HCT116 (cell line): ENCODE data around the gene GMDS. TPM values are rescaled to one million over a fixed set of nuclear protein-coding genes. Genes with fewer than 3 reads are reported as not detected.

ENCODE experiments used
- ATAC-seq: fragments of 200-7000 bp; cut with Tn5 transposase; 2 replicates; pipeline ENCODE4 v1.9.1; 2020; ENCODE audit warnings: mild to moderate bottlenecking, moderate library complexity
- BruUV-seq: library from RNA; stranded (reverse); fragments of 400-500 nt; replicated peaks from 2 replicates; lab custom pipeline; 2021; lab: Mats Ljungman, UMichigan
- CTCF ChIA-PET: fragments of 300-600 bp; sonication (Branson Sonifier 250); formaldehyde crosslinking; loops from one replicate; lab custom pipeline; 2021; ENCODE audit warnings: antibody characterized with exemption; lab: Charles Lee
- POLR2A ChIA-PET: fragments of 300-600, 350-600 bp; sonication (Branson Sonifier 250); formaldehyde crosslinking; loops from one replicate; lab custom pipeline; 2021; ENCODE audit warnings: antibody characterized with exemption; lab: Charles Lee
- RAD21 ChIA-PET, 2 experiments: fragments of 300-600 bp; sonication (Branson Sonifier 250); formaldehyde crosslinking; loops; one replicate each; lab custom pipeline; 2023; ENCODE audit warnings: low total read pairs in 2 of 2; ENCODE audit not compliant: uncharacterized antibody in 2 of 2, unreplicated experiment in 2 of 2, low non-redundant PET in 1 of 2; lab: Charles Lee
- DNase-seq: peaks from one replicate; pipeline ENCODE4 v3.0.0-alpha.2; 2010; ENCODE audit warnings: low read depth, low spot score
- H2AFZ ChIP-seq: fragments of 200-600 bp; shearing (Covaris generic), sonication (generic); 2 replicates; pipeline ENCODE4 v1.6.1; 2017; ENCODE audit warnings: low read depth, mixed run types, mixed read lengths, antibody characterized with exemption, low read length; ENCODE audit not compliant: poor library complexity, severe bottlenecking
- H3K27ac ChIP-seq: 2 replicates; pipeline ENCODE4 v1.5.1; 2012; ENCODE audit warnings: low read depth, low read length
- H3K27me3 ChIP-seq: fragments of 200-600 bp; sonication (generic); 2 replicates; pipeline ENCODE4 v1.6.1; 2016; ENCODE audit warnings: mixed run types, low read length, mixed read lengths; ENCODE audit not compliant: insufficient read depth
- H3K36me3 ChIP-seq, 2 experiments: fragments of 200-500 bp in 1 of 2; fragments of 200-600 bp in 1 of 2; sonication (Bioruptor generic) in 1 of 2; sonication (generic) in 1 of 2; 2 replicates each; pipeline versions ENCODE4 v1.5.1 to v1.6.1; 2014 to 2016; ENCODE audit warnings: low read length in 2 of 2, inconsistent platforms in 1 of 2, mixed read lengths in 1 of 2, mixed run types in 1 of 2; ENCODE audit not compliant: insufficient read depth in 2 of 2, control insufficient read depth in 1 of 2
- H3K4me1 ChIP-seq, 2 experiments: fragments of 200-600 bp in 1 of 2; sonication (generic) in 1 of 2; 2 replicates each; pipeline versions ENCODE4 v1.5.1 to v1.6.1; 2012 to 2017; ENCODE audit warnings: low read length in 2 of 2, inconsistent platforms in 1 of 2, mild to moderate bottlenecking in 1 of 2, mixed read lengths in 1 of 2, mixed run types in 1 of 2, moderate library complexity in 1 of 2; ENCODE audit not compliant: insufficient read depth in 2 of 2, control insufficient read depth in 1 of 2
- H3K4me2 ChIP-seq: fragments of 200-600 bp; sonication (generic); 2 replicates; pipeline ENCODE4 v1.6.1; 2017; ENCODE audit warnings: mixed run types, low read length, mixed read lengths
- H3K4me3 ChIP-seq, 2 experiments: fragments of 200-600 bp in 1 of 2; sonication (generic) in 1 of 2; replicated peaks in 1 of 2; 2 replicates each; pipeline ENCODE4 v1.5.1; 2011 to 2016; ENCODE audit warnings: low read length in 2 of 2, control low read depth in 1 of 2, low read depth in 1 of 2, mild to moderate bottlenecking in 1 of 2, mixed read lengths in 1 of 2, mixed run types in 1 of 2
- H3K79me2 ChIP-seq: fragments of 200-600 bp; sonication (generic); 2 replicates; pipeline ENCODE4 v1.6.1; 2017; ENCODE audit warnings: mild to moderate bottlenecking, mixed run types, low read length, moderate library complexity, mixed read lengths; ENCODE audit not compliant: insufficient read depth
- H3K9ac ChIP-seq: fragments of 200-600 bp; sonication (generic); 2 replicates; pipeline ENCODE4 v1.6.1; 2016; ENCODE audit warnings: low read length, mixed read lengths
- H3K9me2 ChIP-seq: fragments of 200-600 bp; sonication (generic), shearing (Covaris generic); 2 replicates; pipeline ENCODE4 v1.6.1; 2017; ENCODE audit warnings: mixed run types, mild to moderate bottlenecking, moderate library complexity; ENCODE audit not compliant: insufficient read depth
- H3K9me3 ChIP-seq, 2 experiments: fragments of 200-500 bp in 1 of 2; fragments of 200-600 bp in 1 of 2; sonication (Bioruptor generic) in 1 of 2; sonication (generic) in 1 of 2; 2 replicates each; pipeline ENCODE4 v1.6.1; 2014 to 2017; ENCODE audit warnings: low read length in 2 of 2, mixed read lengths in 2 of 2, inconsistent platforms in 1 of 2, low read depth in 1 of 2, mild to moderate bottlenecking in 1 of 2, mixed run types in 1 of 2, moderate library complexity in 1 of 2; ENCODE audit not compliant: control insufficient read depth in 1 of 2, insufficient read depth in 1 of 2
- H4K20me1 ChIP-seq: fragments of 200-600 bp; sonication (generic), shearing (Covaris generic); 2 replicates; pipeline ENCODE4 v1.6.1; 2017; ENCODE audit warnings: mixed run types, mild to moderate bottlenecking, moderate library complexity; ENCODE audit not compliant: insufficient read depth
- CBX3 ChIP-seq: IDR thresholded peaks from 2 replicates; pipeline ENCODE4 v1.6.1; 2012; ENCODE audit warnings: low read depth
- CEBPB ChIP-seq: IDR thresholded peaks from 2 replicates; pipeline ENCODE4 v1.6.1; 2012; ENCODE audit warnings: low read depth
- EGR1 ChIP-seq: IDR thresholded peaks from 2 replicates; pipeline ENCODE4 v1.6.1; 2012; ENCODE audit warnings: low read depth
- ELF1 ChIP-seq: IDR thresholded peaks from 2 replicates; pipeline ENCODE4 v1.6.1; 2012; ENCODE audit warnings: low read depth, borderline replicate concordance
- EZH2 ChIP-seq: fragments of 200-600 bp; sonication (generic); IDR thresholded peaks from 2 replicates; pipeline ENCODE4 v1.6.1; 2017; ENCODE audit warnings: antibody characterized with exemption, mixed run types
- EZH2phosphoT487 ChIP-seq: fragments of 200-600 bp; IDR thresholded peaks from 2 replicates; pipeline ENCODE4 v1.6.1; 2018; ENCODE audit warnings: antibody characterized with exemption, borderline replicate concordance
- FOSL1 ChIP-seq: IDR thresholded peaks from 2 replicates; pipeline ENCODE4 v1.6.1; 2012; ENCODE audit warnings: low read depth
- POLR2A ChIP-seq: IDR thresholded peaks from 2 replicates; pipeline ENCODE4 v1.7.0; 2011; ENCODE audit warnings: borderline replicate concordance; ENCODE audit not compliant: insufficient read depth, insufficient read length; ENCODE audit errors: extremely low read depth
- POLR2AphosphoS5 ChIP-seq: IDR thresholded peaks from 2 replicates; pipeline ENCODE4 v1.6.1; 2011; ENCODE audit warnings: mild to moderate bottlenecking, low read depth, low read length, moderate library complexity
- RAD21 ChIP-seq: IDR thresholded peaks from 2 replicates; pipeline ENCODE4 v1.6.1; 2012; ENCODE audit warnings: low read depth, mild to moderate bottlenecking
- SP1 ChIP-seq: IDR thresholded peaks from 2 replicates; pipeline ENCODE4 v1.6.1; 2012; ENCODE audit warnings: low read depth
- TCF7L2 ChIP-seq: IDR thresholded peaks from 2 replicates; pipeline ENCODE4 v1.7.0; 2011; ENCODE audit warnings: borderline replicate concordance, inconsistent platforms; ENCODE audit not compliant: insufficient read depth, insufficient read length; ENCODE audit errors: extremely low read depth
- ZNF274 ChIP-seq: fragments of 200-500 bp; sonication (Bioruptor generic); IDR thresholded peaks from 2 replicates; pipeline ENCODE4 v1.6.1; 2014; ENCODE audit warnings: mild to moderate bottlenecking, low read depth, low read length, inconsistent platforms
- intact Hi-C: fragments of 100-400 bp; cut with micrococcal nuclease; formaldehyde crosslinking; loops from 2 replicates; pipeline ENCODE4 v1.10.0; 2022
- total RNA-seq: library from RNA; stranded (reverse); gene quantifications from one replicate; pipeline ENCODE4 v1.2.1, GENCODE V29; 2021; ENCODE audit not compliant: unreplicated experiment
- TF ChIP-seq, protein P1 (sequence below), 3 experiments: fragments of 200-600 bp in 1 of 3; sonication (generic) in 1 of 3; IDR thresholded peaks in 2 of 3; conservative IDR thresholded peaks in 1 of 3; 2 replicates each; pipeline ENCODE4 v1.5.1; 2012 to 2017; ENCODE audit warnings: low read depth in 2 of 3, low read length in 2 of 3, antibody characterized with exemption in 1 of 3, borderline replicate concordance in 1 of 3, control low read depth in 1 of 3, mild to moderate bottlenecking in 1 of 3, mixed read lengths in 1 of 3, mixed run types in 1 of 3, moderate library complexity in 1 of 3; ENCODE audit not compliant: insufficient read depth in 1 of 3
- TF ChIP-seq, protein P2 (sequence below): IDR thresholded peaks from 2 replicates; pipeline ENCODE4 v1.6.1; 2011; ENCODE audit warnings: mild to moderate bottlenecking, low read length, moderate library complexity; ENCODE audit not compliant: insufficient replicate concordance; ENCODE audit errors: extremely low read depth

The GMDS gene
- total RNA-seq, 1 experiment from 2014 or later: 34.4 TPM

DNA sequence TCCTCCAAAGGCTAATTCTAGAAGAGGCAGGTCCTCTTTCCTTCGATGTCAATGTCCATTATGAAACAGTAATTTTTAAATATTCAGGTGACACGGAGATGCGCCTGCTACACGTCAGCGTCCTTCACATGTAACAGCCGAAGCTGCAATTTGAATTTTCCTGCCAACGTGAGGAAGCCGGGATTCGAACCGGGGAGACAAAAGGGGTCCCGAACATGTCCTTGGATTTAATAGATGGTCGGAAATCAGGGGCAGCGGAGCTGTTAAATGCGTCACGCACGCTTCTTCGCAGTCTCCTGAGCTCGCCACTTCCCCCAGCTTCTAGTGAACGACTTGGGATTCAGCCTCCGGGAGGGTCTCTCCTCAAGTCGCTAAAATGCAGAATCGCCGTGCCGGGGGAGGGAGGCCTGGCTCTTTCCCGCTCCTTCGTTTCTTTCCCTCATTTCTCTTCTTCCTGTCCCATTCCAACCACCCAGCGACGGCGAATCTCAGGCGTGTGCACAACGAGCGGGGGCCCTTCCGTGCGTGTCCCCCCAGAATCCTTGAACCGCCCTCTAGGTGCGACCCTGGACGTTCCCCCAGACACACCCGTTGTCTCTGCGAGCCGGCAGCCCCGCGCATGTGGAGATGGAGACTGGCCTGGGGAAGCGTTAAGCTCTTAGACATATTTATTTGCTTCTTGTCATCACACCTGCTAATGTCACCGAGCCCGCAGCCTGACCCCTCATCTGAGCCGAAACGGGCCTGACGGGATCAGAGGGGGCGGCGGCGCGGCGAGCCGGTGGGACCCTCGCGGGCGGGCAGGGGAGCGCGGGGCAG lies 637.0 kb downstream of the GMDS start (continued):
- TF ChIP-seq POLR2A: no peak
- TF ChIP-seq, protein P1, sequence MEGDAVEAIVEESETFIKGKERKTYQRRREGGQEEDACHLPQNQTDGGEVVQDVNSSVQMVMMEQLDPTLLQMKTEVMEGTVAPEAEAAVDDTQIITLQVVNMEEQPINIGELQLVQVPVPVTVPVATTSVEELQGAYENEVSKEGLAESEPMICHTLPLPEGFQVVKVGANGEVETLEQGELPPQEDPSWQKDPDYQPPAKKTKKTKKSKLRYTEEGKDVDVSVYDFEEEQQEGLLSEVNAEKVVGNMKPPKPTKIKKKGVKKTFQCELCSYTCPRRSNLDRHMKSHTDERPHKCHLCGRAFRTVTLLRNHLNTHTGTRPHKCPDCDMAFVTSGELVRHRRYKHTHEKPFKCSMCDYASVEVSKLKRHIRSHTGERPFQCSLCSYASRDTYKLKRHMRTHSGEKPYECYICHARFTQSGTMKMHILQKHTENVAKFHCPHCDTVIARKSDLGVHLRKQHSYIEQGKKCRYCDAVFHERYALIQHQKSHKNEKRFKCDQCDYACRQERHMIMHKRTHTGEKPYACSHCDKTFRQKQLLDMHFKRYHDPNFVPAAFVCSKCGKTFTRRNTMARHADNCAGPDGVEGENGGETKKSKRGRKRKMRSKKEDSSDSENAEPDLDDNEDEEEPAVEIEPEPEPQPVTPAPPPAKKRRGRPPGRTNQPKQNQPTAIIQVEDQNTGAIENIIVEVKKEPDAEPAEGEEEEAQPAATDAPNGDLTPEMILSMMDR (IDR thresholded peaks at IDR 0.05 in 2 of 3, conservative IDR thresholded peaks at IDR 0.05 in 1 of 3; ENCODE audit: borderline replicate concordance in 1 of 3, insufficient read depth in 1 of 3, low read depth in 2 of 3, low read length in 2 of 3): no peak
- TF ChIP-seq, all 23 proteins: peak for 0

DNA sequence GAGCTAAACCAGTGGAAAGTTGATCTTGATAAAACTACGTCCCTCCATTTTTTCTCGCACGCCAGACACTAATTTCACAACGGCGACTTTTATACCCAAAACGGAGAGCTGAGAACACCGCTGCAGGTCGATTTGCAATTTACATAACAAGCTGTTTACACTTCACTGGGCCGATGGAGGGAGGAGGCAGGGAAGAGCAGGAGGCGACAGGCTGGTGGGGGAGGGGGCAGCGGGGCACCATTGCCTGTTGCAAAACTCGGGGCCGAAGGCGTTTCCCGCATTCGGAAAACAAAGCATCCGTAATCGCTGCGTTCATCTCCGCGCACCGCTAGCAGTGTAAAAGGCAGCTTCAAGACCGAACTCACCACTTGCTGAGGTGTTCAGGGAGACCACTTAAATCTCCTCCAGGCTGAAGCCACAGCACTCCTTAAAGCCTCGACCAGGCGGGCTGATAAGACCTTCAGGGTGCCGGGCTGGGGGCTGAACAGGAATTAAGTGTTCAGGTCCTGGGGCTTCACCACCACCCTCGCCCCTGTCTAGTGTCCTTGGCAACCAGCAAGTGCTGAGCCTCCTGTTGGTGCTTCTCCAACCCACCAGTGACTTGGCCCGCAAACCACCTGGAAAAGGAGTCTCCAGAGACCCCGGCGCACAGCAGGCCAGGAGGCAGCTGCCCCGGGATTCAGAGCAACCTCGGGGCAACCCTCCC lies 637.7 kb downstream of the GMDS start:
- no peak overlapping the region for H3K4me2 ChIP-seq
- H3K36me3 ChIP-seq: peaks cover 3 to 4% of the 10 kb centered on the region in 2 experiments; a peak in 1 of 4 replicates
- CTCF ChIA-PET: interaction anchor here (1.0 kb wide), 1 partner anchor 746 kb away, joined by 3 read pairs; no protein-coding TSS in a partner anchor
- RAD21 ChIA-PET: no interaction called here
- no peaks in the 10 kb centered on the region for H3K27me3 ChIP-seq
- POLR2A ChIA-PET: no interaction called here
- H3K27ac ChIP-seq: no peak overlapping the region
- H3K4me3 ChIP-seq: no peak overlapping the region
- TF ChIP-seq POLR2A (no peak), POLR2AphosphoS5 (no peak), SP1 (no peak), ZNF274 (no peak), RAD21 (no peak), TCF7L2 (no peak), EGR1 (no peak), ELF1 (no peak), CEBPB (no peak), EZH2phosphoT487 (no peak), EZH2 (no peak), CBX3 (no peak), FOSL1 (no peak)
- TF ChIP-seq, protein P1 (IDR thresholded peaks at IDR 0.05 in 2 of 3, conservative IDR thresholded peaks at IDR 0.05 in 1 of 3; ENCODE audit: borderline replicate concordance in 1 of 3, insufficient read depth in 1 of 3, low read depth in 2 of 3, low read length in 2 of 3): no peak
- TF ChIP-seq, protein P2, sequence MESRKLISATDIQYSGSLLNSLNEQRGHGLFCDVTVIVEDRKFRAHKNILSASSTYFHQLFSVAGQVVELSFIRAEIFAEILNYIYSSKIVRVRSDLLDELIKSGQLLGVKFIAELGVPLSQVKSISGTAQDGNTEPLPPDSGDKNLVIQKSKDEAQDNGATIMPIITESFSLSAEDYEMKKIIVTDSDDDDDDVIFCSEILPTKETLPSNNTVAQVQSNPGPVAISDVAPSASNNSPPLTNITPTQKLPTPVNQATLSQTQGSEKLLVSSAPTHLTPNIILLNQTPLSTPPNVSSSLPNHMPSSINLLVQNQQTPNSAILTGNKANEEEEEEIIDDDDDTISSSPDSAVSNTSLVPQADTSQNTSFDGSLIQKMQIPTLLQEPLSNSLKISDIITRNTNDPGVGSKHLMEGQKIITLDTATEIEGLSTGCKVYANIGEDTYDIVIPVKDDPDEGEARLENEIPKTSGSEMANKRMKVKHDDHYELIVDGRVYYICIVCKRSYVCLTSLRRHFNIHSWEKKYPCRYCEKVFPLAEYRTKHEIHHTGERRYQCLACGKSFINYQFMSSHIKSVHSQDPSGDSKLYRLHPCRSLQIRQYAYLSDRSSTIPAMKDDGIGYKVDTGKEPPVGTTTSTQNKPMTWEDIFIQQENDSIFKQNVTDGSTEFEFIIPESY: no peak
- TF ChIP-seq, all 23 proteins: peak for 0
- Histone ChIP-seq H4K20me1 (0 out of 2 replicates have a peak, but pooled peaks cover 3% of the 10 kb centered on the region), H3K9me3 (no peaks in the 10 kb centered on the region), H2AFZ (no peak overlapping the region), H3K9ac (no peak overlapping the region), H3K79me2 (peaks cover 21% of the 10 kb centered on the region), H3K9me2 (no peaks in the 10 kb centered on the region), H3K4me1 (peaks cover 5 to 23% of the 10 kb centered on the region in 2 experiments; a peak in 3 of 4 replicates)
- BruUV-seq: no TSS peak
- DNase-seq: no peak
- no peak for ATAC-seq
- intact Hi-C loops: loop anchor here (5.0 kb wide), 2 partner anchors 80 to 430 kb away; no protein-coding TSS in a partner anchor
